SKM-1 (cell line): Measurements from ENCODE around the gene OR6C76.
"Not testable (repeated sequence)": the region's sequence is repeated elsewhere in the genome, so short reads cannot be mapped to it uniquely, and the experiment has no call there.

ENCODE experiments used
- DNase-seq: peaks from one replicate; lab custom pipeline; 2025; ENCODE audit not compliant: unreplicated experiment; lab: John Stamatoyannopoulos, UW

Gene OR6C76

DNA sequence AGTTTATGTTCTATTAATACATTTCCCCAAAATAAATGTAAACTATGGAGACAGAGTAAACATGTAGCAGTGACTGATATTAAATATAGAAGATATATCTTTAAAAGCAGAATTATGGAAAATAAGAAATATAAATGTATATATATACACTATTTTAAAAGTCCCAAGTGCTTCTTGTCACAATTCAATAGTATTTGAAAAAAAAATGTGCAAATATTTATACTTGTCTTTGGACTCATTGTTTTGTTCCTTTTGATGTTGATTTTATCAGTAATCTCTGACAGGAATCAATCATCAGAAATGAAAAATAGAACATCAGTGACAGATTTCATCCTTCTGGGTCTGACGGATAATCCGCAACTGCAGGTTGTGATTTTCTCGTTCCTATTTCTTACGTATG is at the start of gene OR6C76:
Gene OR6C76 (plus strand): TSS at position 301 of the 400 bp plus-strand sequence. CDS start 0 bp downstream, at position 301.
- no peak for DNase-seq

GRCh38 chr12:55385891-55386290 is 40.2 kb upstream of the OR6C76 start:
- DNase-seq = no peak

- DNase-seq = no peak
These were observed 33.8 kb upstream of the OR6C76 start for GRCh38 chr12:55392032-55392795.

DNA sequence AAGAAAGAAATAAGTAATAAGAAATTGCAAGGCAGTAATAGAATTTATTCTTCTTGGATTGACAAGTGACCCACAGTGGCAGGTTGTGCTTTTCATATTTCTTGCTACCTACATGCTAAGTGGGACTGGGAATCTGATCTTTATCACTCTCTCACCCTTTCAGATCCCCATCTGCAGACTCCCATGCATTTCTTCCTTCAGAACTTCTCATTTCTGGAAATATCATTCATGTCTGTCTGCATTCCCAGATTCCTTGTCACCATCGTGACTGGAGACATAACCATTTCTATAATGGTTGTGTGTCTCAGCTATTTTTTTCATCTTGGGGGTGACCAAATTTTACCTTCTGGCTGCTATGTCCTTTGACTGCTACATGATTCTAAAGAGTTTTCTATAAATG is 29.7 kb upstream of the OR6C76 start:
- DNase-seq = no peak

- DNase-seq = no peak
These were observed 25.8 kb upstream of the OR6C76 start, which contains the start of gene OR6C65 for GRCh38 chr12:55400229-55400628. Gene OR6C65 (plus strand): TSS chr12:55400529. CDS start chr12:55400529, 0 bp downstream.

GRCh38 chr12:55407866-55408265 is 18.2 kb upstream of the OR6C76 start:
- DNase-seq = no peak

GRCh38 chr12:55409133-55409532 is 16.9 kb upstream of the OR6C76 start:
- DNase-seq = not testable (repeated sequence)

- DNase-seq = not testable (repeated sequence)
These were observed 13.9 kb upstream of the OR6C76 start for GRCh38 chr12:55412138-55412537.

DNA sequence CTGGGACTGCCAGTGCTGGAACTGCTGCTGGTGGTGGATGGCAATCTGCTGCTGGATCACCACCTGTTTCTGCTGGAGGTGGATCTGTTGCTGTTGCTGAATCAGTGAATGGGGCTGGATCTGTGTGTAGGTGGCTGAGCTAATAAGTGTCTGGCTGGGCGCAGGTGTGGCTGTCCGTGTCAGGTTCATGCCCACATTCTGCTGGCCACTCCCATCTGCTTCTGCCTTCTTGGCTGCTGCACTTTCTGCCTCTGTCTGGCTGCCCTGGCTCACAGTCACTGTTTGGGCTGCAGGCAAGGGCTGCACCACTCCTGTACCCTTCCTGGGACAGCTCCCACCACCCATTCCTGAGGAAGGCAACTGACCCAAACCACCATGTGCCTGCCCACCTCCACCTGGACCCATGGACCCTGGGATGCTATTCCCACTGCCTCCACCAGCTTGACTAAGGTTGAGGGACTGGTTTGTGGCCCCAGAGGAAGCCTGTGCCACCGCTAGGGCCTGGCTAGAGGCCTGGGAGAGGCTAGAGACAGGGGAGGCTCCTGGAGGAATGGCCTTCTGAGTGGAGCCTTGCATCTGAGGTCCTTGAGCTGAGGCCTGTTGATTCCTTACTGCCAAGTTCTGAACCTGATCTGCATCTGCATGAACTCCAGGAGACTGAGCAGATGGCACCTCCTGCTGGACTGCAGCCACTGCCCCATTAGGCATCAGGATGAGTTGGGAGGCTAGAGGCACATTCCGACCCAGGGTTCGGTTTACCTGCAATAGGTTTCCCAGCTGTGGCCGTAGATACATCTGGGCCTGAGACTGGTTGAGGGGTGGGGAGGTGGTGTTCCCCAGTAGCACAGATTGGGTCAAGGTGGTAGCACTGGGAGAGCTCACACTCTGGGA is 12.3 kb upstream of the OR6C76 start:
- DNase-seq = not testable (repeated sequence)

DNA sequence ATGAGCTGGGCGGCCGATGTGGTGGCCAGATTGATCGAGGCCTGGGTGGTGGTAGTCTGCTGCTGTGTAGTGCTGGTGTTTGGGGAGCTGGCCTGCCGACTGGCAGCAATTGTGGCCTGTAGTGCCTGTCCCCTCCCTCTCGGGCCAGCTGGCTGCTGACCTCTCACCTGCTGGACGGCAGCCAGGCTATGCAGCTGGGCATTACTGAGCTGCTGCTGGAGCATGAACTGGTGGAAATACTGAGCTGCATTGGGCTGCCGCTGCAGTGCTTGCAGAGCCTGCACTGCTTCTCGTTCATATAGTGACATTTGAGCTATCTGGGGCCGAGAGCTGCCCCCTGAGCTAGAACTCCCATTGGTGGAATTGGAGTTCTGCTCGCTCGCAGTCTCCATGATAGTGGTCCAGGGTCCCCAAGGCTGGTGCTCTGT is 11.6 kb upstream of the OR6C76 start:
- not testable (repeated sequence) for DNase-seq

- not testable (repeated sequence) for DNase-seq
These were observed 11.2 kb upstream of the OR6C76 start for GRCh38 chr12:55414889-55415288.

DNA sequence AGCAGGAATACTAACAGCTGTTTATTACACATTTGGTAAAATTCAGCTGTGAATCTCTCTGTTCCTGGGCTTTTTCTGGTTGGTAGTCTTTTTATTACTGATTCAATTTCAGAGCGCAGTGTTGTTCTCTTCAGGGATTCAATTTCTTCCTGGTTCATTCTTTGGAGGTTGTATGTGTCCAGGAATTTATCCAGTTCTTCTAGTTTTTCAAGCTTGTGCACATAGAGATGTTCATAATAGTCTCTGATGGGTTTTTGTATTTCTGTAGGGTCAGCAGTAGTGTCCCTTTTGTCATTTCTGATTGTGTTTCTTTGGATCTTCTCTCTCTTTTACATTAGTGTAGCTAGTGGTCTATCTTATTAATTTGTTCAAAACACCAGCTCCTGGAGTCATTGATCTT is 9.1 kb upstream of the OR6C76 start:
- DNase-seq = no peak

- no peak for DNase-seq
These were observed 5.6 kb upstream of the OR6C76 start for GRCh38 chr12:55420307-55420962.

GRCh38 chr12:55428331-55429243 is 2.5 kb downstream of the OR6C76 start:
- no peak for DNase-seq

GRCh38 chr12:55441233-55441632 is 15.2 kb downstream of the OR6C76 start:
- not testable (repeated sequence) for DNase-seq

GRCh38 chr12:55443776-55444175 is 17.7 kb downstream of the OR6C76 start, which contains the start of gene OR6C2:
Gene OR6C2 (plus strand): TSS chr12:55444076. CDS start chr12:55452214, 8,138 bp downstream.
- no peak for DNase-seq

DNA sequence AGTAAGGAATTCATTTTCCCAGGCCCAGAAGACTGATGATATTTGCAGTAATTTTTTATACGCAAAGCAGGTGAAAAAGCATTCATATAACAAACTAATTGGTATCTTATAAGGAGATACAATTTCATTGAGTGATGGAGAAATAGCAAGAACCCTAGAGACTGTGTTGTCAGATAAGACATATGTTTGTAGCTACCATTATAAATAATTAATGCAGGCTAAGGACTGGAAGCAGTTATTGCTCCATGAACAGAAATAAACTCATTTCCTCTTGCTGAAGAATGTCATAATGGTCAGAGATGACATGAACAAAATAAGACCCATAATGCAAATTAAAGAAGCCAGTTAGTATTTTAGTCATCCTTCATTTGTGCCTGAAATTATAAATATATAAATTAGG is 19.3 kb downstream of the OR6C76 start:
- DNase-seq = no peak

- DNase-seq = no peak
These were observed 20.3 kb downstream of the OR6C76 start for GRCh38 chr12:55446326-55446725.

- no peak for DNase-seq
These were observed 22.8 kb downstream of the OR6C76 start for GRCh38 chr12:55448825-55449224.

- not testable (repeated sequence) for DNase-seq
These were observed 38.9 kb downstream of the OR6C76 start for GRCh38 chr12:55464926-55465325.
